IMR-90 (cell line): Measurements from ENCODE around the gene ASTE1. TPM values are rescaled to one million over a fixed set of nuclear protein-coding genes. Genes with fewer than 3 reads are reported as not detected.

Experiments used
- ATAC-seq: fragments of 200-7000 bp; cut with Tn5 transposase; 2 replicates; pipeline ENCODE4 v1.9.1; 2020; ENCODE audit warnings: low read depth, mild to moderate bottlenecking, moderate library complexity
- BruUV-seq: library from RNA; stranded (reverse); fragments of 400-500 nt; replicated peaks from 2 replicates; lab custom pipeline; 2021; lab: Mats Ljungman, UMichigan
- CTCF ChIA-PET: fragments of 300-600 bp; formaldehyde crosslinking; extraction: SDS; loops from one replicate; lab custom pipeline; 2021; ENCODE audit warnings: antibody characterized with exemption; lab: Yijun Ruan, JAX
- POLR2A ChIA-PET: fragments of 300-600 bp; sonication (Branson Sonifier 250); formaldehyde crosslinking; loops from one replicate; lab custom pipeline; 2022; ENCODE audit warnings: antibody characterized with exemption; ENCODE audit not compliant: unreplicated experiment; lab: Charles Lee
- DNase-seq: peaks from one replicate; pipeline ENCODE4 v3.0.0; 2013
- H2AFZ ChIP-seq: replicated peaks from 2 replicates; pipeline ENCODE3; 2013; ENCODE audit warnings: low read length, mild to moderate bottlenecking; ENCODE audit not compliant: poor library complexity
- H2AK5ac ChIP-seq: 2 replicates; pipeline ENCODE4 v1.6.1; 2013; ENCODE audit warnings: low read depth, low read length, inconsistent platforms
- H2AK9ac ChIP-seq: replicated peaks from 2 replicates; pipeline ENCODE3; 2013; ENCODE audit warnings: mild to moderate bottlenecking, low read depth, low read length, moderate library complexity; ENCODE audit not compliant: poor library complexity
- H2BK120ac ChIP-seq: 2 replicates; pipeline ENCODE4 v1.6.1; 2013; ENCODE audit warnings: low read depth, low read length, inconsistent platforms
- H2BK15ac ChIP-seq: 3 replicates; pipeline ENCODE4 v1.6.1; 2013; ENCODE audit warnings: low read depth, low read length, inconsistent platforms
- H2BK20ac ChIP-seq: 2 replicates; pipeline ENCODE4 v1.6.1; 2013; ENCODE audit warnings: low read depth, mild to moderate bottlenecking, inconsistent platforms, low read length, moderate library complexity
- H2BK5ac ChIP-seq: 2 replicates; pipeline ENCODE4 v1.6.1; 2013; ENCODE audit warnings: mild to moderate bottlenecking, low read depth, low read length, inconsistent platforms; ENCODE audit not compliant: poor library complexity, severe bottlenecking
- H3K14ac ChIP-seq: replicated peaks from 2 replicates; pipeline ENCODE4 v1.6.1; 2013; ENCODE audit warnings: low read depth, low read length, inconsistent platforms
- H3K18ac ChIP-seq: 2 replicates; pipeline ENCODE4 v1.6.1; 2013; ENCODE audit warnings: low read depth, low read length, control low read depth
- H3K23ac ChIP-seq: 2 replicates; pipeline ENCODE4 v1.6.1; 2013; ENCODE audit warnings: low read depth, low read length, inconsistent platforms
- H3K27ac ChIP-seq: 2 replicates; pipeline ENCODE4 v1.5.1; 2013; ENCODE audit warnings: mild to moderate bottlenecking, control low read depth, low read length; ENCODE audit not compliant: insufficient read depth
- H3K27me3 ChIP-seq: 2 replicates; pipeline ENCODE4 v1.6.1; 2013; ENCODE audit warnings: low read length; ENCODE audit not compliant: control insufficient read depth, insufficient read depth
- H3K36me3 ChIP-seq: 2 replicates; pipeline ENCODE4 v1.6.1; 2013; ENCODE audit warnings: low read length, mixed read lengths; ENCODE audit not compliant: control insufficient read depth, insufficient read depth
- H3K4ac ChIP-seq: 2 replicates; pipeline ENCODE4 v1.6.1; 2013; ENCODE audit warnings: low read depth, low read length, inconsistent platforms
- H3K4me1 ChIP-seq: 2 replicates; pipeline ENCODE4 v1.6.1; 2013; ENCODE audit warnings: low read length, mixed read lengths; ENCODE audit not compliant: control insufficient read depth, insufficient read depth
- H3K4me2 ChIP-seq: 2 replicates; pipeline ENCODE4 v1.6.1; 2013; ENCODE audit warnings: low read depth, mild to moderate bottlenecking, control low read depth, low read length, moderate library complexity
- H3K4me3 ChIP-seq: 2 replicates; pipeline ENCODE4 v1.5.1; 2013; ENCODE audit warnings: low read depth, mild to moderate bottlenecking, control low read depth, low read length, moderate library complexity; ENCODE audit not compliant: insufficient read depth
- H3K56ac ChIP-seq: 2 replicates; pipeline ENCODE4 v1.6.1; 2013; ENCODE audit warnings: low read length, inconsistent platforms; ENCODE audit not compliant: insufficient read depth; ENCODE audit errors: extremely low read depth
- H3K79me1 ChIP-seq, 2 experiments: 2 replicates each; pipeline ENCODE4 v1.6.1; 2013; ENCODE audit warnings: low read length in 2 of 2, inconsistent platforms in 1 of 2, low read depth in 1 of 2
- H3K9ac ChIP-seq: 2 replicates; pipeline ENCODE4 v1.6.1; 2013; ENCODE audit warnings: low read depth, low read length, control low read depth
- H3K9me1 ChIP-seq: 2 replicates; pipeline ENCODE4 v1.6.1; 2013; ENCODE audit warnings: low read length, inconsistent platforms; ENCODE audit not compliant: insufficient read depth
- H3K9me3 ChIP-seq: 2 replicates; pipeline ENCODE4 v1.6.1; 2013; ENCODE audit warnings: low read length; ENCODE audit not compliant: control insufficient read depth, insufficient read depth
- H4K20me1 ChIP-seq: 2 replicates; pipeline ENCODE4 v1.6.1; 2013; ENCODE audit warnings: low read length, inconsistent platforms; ENCODE audit not compliant: insufficient read depth
- H4K5ac ChIP-seq: 2 replicates; pipeline ENCODE4 v1.6.1; 2013; ENCODE audit warnings: mild to moderate bottlenecking, low read depth, low read length, control low read depth
- H4K8ac ChIP-seq, 2 experiments: 2 replicates each; pipeline ENCODE4 v1.6.1; 2013; ENCODE audit warnings: low read depth in 2 of 2, low read length in 2 of 2, control low read depth in 1 of 2, inconsistent platforms in 1 of 2
- H4K91ac ChIP-seq: 2 replicates; pipeline ENCODE4 v1.6.1; 2013; ENCODE audit warnings: low read depth, low read length, inconsistent platforms; ENCODE audit not compliant: insufficient read depth
- BHLHE40 ChIP-seq: fragments of 150-350 bp; IDR thresholded peaks from 2 replicates; pipeline ENCODE4 v1.6.1; 2016; ENCODE audit warnings: mild to moderate bottlenecking, low read depth, low read length
- CEBPB ChIP-seq: IDR thresholded peaks from 2 replicates; pipeline ENCODE4 v1.6.1; 2012; ENCODE audit warnings: low read depth, low read length, improper control_type of control experiment
- CHD1 ChIP-seq: IDR thresholded peaks from 2 replicates; pipeline ENCODE4 v1.6.1; 2012; ENCODE audit warnings: low read depth, low read length, improper control_type of control experiment
- CTCF ChIP-seq: conservative IDR thresholded peaks from 2 replicates; pipeline ENCODE4 v1.5.1; 2012; ENCODE audit warnings: mild to moderate bottlenecking, low read depth, low read length, improper control_type of control experiment
- ELK1 ChIP-seq: fragments of 150-350 bp; IDR thresholded peaks from 2 replicates; pipeline ENCODE4 v1.6.1; 2016; ENCODE audit warnings: low read depth, mild to moderate bottlenecking, low read length, moderate library complexity, borderline replicate concordance
- FOS ChIP-seq: fragments of 150-350 bp; IDR thresholded peaks from 2 replicates; pipeline ENCODE4 v1.6.1; 2016; ENCODE audit warnings: low read depth, low read length
- MAFK ChIP-seq: IDR thresholded peaks from 2 replicates; pipeline ENCODE4 v1.6.1; 2012; ENCODE audit warnings: low read depth, low read length, improper control_type of control experiment
- MAZ ChIP-seq: IDR thresholded peaks from 2 replicates; pipeline ENCODE4 v1.6.1; 2012; ENCODE audit warnings: low read depth, mild to moderate bottlenecking, low read length, improper control_type of control experiment, moderate library complexity, borderline replicate concordance
- MXI1 ChIP-seq: IDR thresholded peaks from 2 replicates; pipeline ENCODE4 v1.6.1; 2012; ENCODE audit warnings: low read depth, mild to moderate bottlenecking, low read length, moderate library complexity, borderline replicate concordance
- NFE2L2 ChIP-seq: fragments of 150-350 bp; IDR thresholded peaks from 2 replicates; pipeline ENCODE4 v1.6.1; 2016; ENCODE audit warnings: low read depth, mild to moderate bottlenecking, low read length
- POLR2A ChIP-seq: IDR thresholded peaks from 2 replicates; pipeline ENCODE4 v1.6.1; 2012; ENCODE audit warnings: mild to moderate bottlenecking, low read depth, low read length
- RAD21 ChIP-seq: IDR thresholded peaks from 2 replicates; pipeline ENCODE4 v1.6.1; 2012; ENCODE audit warnings: low read length, improper control_type of control experiment
- RCOR1 ChIP-seq: IDR thresholded peaks from 2 replicates; pipeline ENCODE4 v1.6.1; 2012; ENCODE audit warnings: mild to moderate bottlenecking, low read length, improper control_type of control experiment; ENCODE audit not compliant: insufficient replicate concordance
- RFX5 ChIP-seq: IDR thresholded peaks from 2 replicates; pipeline ENCODE4 v1.8.0; 2012; ENCODE audit warnings: low read depth, mild to moderate bottlenecking, low read length, moderate library complexity
- SMC3 ChIP-seq: fragments of 150-350 bp; IDR thresholded peaks from 2 replicates; pipeline ENCODE4 v1.6.1; 2016; ENCODE audit warnings: low read depth, mild to moderate bottlenecking, antibody characterized with exemption, low read length, moderate library complexity
- USF2 ChIP-seq: fragments of 150-350 bp; IDR thresholded peaks from 2 replicates; pipeline ENCODE4 v1.6.1; 2017; ENCODE audit warnings: mild to moderate bottlenecking, antibody characterized with exemption, low read length, low read depth
- dilution Hi-C: fragments of 300-500 bp; cut with HindIII; formaldehyde crosslinking; loops from one replicate; pipeline ENCODE4 v1.14.3; 2018; ENCODE audit warnings: low sequenced_read_pairs; ENCODE audit not compliant: unreplicated experiment
- in situ Hi-C: fragments of 300-500 bp; cut with MboI; formaldehyde crosslinking; loops from 3 replicates; pipeline ENCODE4 v1.14.3; 2019; ENCODE audit warnings: low sequenced_read_pairs, inconsistent platforms, mixed read lengths
- intact Hi-C: fragments of 100-400 bp; cut with micrococcal nuclease; formaldehyde crosslinking; loops from 2 replicates; pipeline ENCODE4 v1.10.0; 2022
- polyA plus RNA-seq, 3 experiments: library from polyadenylated mRNA; depleted of rRNA; stranded (reverse); fragments of >200 nt; gene quantifications; 2 replicates each; pipeline ENCODE4 v1.2.3, GENCODE V29; 2012; ENCODE audit warnings: low replicate concordance in 1 of 3
- total RNA-seq: library from RNA; depleted of rRNA; stranded (reverse); fragments of >200 nt; gene quantifications from 2 replicates; pipeline ENCODE4 v1.2.3, GENCODE V29; 2012

ASTE1 gene
- total and polyA plus RNA-seq, 2 of the 4 experiments (the other 2 are of a cell fraction) = 3.2 to 7.5 TPM

GRCh38 chr3:130971208-130971607 lies 55.4 kb downstream of the ASTE1 start:
- H3K4me3 ChIP-seq = no peak overlapping the region
- H4K20me1 ChIP-seq = no peaks in the 10 kb centered on the region
- no peak overlapping the region for H3K23ac ChIP-seq
- H3K4me2 ChIP-seq = no peak overlapping the region
- H2BK120ac ChIP-seq = no peak overlapping the region
- H3K9me1 ChIP-seq = peaks cover 6% of the 10 kb centered on the region; the same call in 1 of the 2 replicates
- H2BK20ac ChIP-seq = no peak overlapping the region
- ChIA-PET POLR2A (no interaction called here), CTCF (no interaction called here)
- ATAC-seq (peak; percentile 61; the same call in 1 of the 2 replicates), DNase-seq (peak; percentile 58)
- no peak overlapping the region for H3K14ac ChIP-seq
- H3K4ac ChIP-seq = no peak overlapping the region
- peaks cover 4% of the 10 kb centered on the region; the same call in 1 of the 2 replicates for H3K4me1 ChIP-seq
- no peak overlapping the region for H4K91ac ChIP-seq
- no peak overlapping the region for H3K56ac ChIP-seq
- no peak overlapping the region for H2AK5ac ChIP-seq
- in situ Hi-C loops (loop anchor here (25.0 kb wide), 1 partner anchor 1466 kb away; no protein-coding TSS in a partner anchor), intact Hi-C loops (no loop called here), dilution Hi-C loops (no loop called here)
- no peaks in the 10 kb centered on the region for H3K9me3 ChIP-seq
- TF ChIP-seq ELK1 (no peak), USF2 (no peak), CTCF (no peak), RFX5 (no peak), CHD1 (no peak), BHLHE40 (no peak), RCOR1 (no peak), SMC3 (no peak), NFE2L2 (no peak), MAZ (no peak), POLR2A (no peak), FOS (no peak), RAD21 (no peak), MXI1 (no peak), MAFK (no peak), CEBPB (no peak)
- H3K79me1 ChIP-seq = peaks cover 3 to 7% of the 10 kb centered on the region in 2 experiments; a peak in 3 of 4 replicates
- no peak overlapping the region for H3K18ac ChIP-seq
- BruUV-seq = no TSS peak
- H4K5ac ChIP-seq = no peak overlapping the region
- no peak overlapping the region for H4K8ac ChIP-seq
- H2BK15ac ChIP-seq = no peak overlapping the region
- no peak overlapping the region for H3K27ac ChIP-seq
- H3K36me3 ChIP-seq = peaks cover 17% of the 10 kb centered on the region
- no peaks in the 10 kb centered on the region for H3K27me3 ChIP-seq
- H2AK9ac ChIP-seq = no peak overlapping the region
- H2AFZ ChIP-seq = no peak overlapping the region
- no peak overlapping the region for H2BK5ac ChIP-seq
- H3K9ac ChIP-seq = no peak overlapping the region
